ENCODE data around the gene KICS2.
A peak's percentile ranks its signal among the peaks of the same experiment; 100 is the strongest.

The KICS2 gene

GRCh38 chr12:64237382-64237781 is 15.3 kb upstream of the KICS2 start:
- no peak overlapping the region for H3K4me3 ChIP-seq (ENCODE audit: control insufficient read depth, low read depth, low read length)
- TF ChIP-seq, protein P1, sequence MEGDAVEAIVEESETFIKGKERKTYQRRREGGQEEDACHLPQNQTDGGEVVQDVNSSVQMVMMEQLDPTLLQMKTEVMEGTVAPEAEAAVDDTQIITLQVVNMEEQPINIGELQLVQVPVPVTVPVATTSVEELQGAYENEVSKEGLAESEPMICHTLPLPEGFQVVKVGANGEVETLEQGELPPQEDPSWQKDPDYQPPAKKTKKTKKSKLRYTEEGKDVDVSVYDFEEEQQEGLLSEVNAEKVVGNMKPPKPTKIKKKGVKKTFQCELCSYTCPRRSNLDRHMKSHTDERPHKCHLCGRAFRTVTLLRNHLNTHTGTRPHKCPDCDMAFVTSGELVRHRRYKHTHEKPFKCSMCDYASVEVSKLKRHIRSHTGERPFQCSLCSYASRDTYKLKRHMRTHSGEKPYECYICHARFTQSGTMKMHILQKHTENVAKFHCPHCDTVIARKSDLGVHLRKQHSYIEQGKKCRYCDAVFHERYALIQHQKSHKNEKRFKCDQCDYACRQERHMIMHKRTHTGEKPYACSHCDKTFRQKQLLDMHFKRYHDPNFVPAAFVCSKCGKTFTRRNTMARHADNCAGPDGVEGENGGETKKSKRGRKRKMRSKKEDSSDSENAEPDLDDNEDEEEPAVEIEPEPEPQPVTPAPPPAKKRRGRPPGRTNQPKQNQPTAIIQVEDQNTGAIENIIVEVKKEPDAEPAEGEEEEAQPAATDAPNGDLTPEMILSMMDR (conservative IDR thresholded peaks at IDR 0.05; ENCODE audit: control insufficient read depth, insufficient read depth, low read depth, low read length), result no peak
- DNase-seq (ENCODE audit: low read depth), result no peak

DNA sequence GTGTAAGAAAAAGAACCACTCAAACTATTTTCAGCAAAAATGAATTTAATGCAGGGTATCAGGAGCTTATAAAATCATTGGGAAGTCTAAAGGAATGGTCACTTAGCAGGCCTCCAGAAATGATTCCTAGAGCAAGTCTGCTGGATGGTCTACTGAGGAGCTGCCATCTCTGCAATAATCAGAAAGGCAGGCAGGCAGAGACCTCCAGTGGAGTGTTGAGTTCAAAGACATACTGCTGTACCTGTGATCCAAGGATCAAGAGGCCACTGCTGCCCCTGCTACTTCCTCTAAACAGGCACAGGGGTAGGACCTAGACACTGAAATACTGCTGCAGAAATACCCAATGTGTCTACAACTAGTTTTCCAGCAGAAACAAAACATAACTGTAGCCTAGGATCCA is 14.5 kb upstream of the KICS2 start:
- H3K4me3 ChIP-seq (ENCODE audit: control insufficient read depth, low read depth, low read length), result no peak overlapping the region
- TF ChIP-seq, protein P1 (conservative IDR thresholded peaks at IDR 0.05; ENCODE audit: control insufficient read depth, insufficient read depth, low read depth, low read length), result peak; percentile 17
- peak; percentile 39 for DNase-seq (ENCODE audit: low read depth)

DNA sequence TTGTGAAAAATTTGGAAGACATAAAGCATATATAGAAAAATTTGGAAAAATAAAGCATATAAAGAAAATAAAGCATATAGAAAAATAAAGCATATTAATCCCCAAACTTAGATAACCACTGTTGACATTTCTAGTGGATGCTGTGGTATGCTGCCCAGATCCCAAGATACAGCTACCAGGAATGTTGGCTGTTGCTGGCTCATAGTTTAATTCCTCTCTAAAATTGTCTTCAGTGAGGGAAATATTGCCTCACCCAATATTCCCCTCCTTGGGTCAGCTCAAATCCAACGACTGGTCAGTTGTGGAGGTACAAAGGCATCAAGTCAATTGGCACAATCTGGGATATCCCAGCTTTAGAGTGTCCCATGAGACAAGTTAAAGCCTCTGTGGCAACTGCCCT is 10.1 kb upstream of the KICS2 start:
- TF ChIP-seq, protein P1 (conservative IDR thresholded peaks at IDR 0.05; ENCODE audit: control insufficient read depth, insufficient read depth, low read depth, low read length), result no peak
- no peak overlapping the region for H3K4me3 ChIP-seq (ENCODE audit: control insufficient read depth, low read depth, low read length)
- no peak for DNase-seq (ENCODE audit: low read depth)

DNA sequence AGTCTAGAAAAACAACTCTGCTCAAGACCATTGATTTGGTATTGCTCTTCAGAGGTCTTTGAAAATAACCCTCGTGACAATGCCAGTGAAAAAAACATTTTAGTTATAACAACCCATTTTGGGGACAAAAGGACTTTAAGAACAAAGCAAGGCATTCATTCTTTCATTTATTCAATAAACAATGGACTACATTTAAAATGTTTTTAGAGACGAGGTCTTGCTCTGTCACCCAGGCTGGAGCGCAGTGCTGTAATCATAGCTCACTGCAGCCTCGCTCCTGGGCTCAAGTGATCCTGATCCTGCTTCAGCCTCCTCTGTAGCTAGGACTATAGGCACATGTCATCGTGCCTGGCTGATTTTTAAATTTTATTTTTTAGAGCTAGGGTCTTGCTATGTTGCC is 7.7 kb upstream of the KICS2 start:
- TF ChIP-seq, protein P1 (conservative IDR thresholded peaks at IDR 0.05; ENCODE audit: control insufficient read depth, insufficient read depth, low read depth, low read length), result no peak
- no peak for DNase-seq (ENCODE audit: low read depth)
- H3K4me3 ChIP-seq (ENCODE audit: control insufficient read depth, low read depth, low read length), result no peak overlapping the region

- no peak overlapping the region for H3K4me3 ChIP-seq (ENCODE audit: control insufficient read depth, low read depth, low read length)
- no peak for DNase-seq (ENCODE audit: low read depth)
- TF ChIP-seq, protein P1 (conservative IDR thresholded peaks at IDR 0.05; ENCODE audit: control insufficient read depth, insufficient read depth, low read depth, low read length), result no peak
Observed at GRCh38 chr12:64229240-64229639, 7.1 kb upstream of the KICS2 start.

GRCh38 chr12:64225626-64226025 is 3.5 kb upstream of the KICS2 start:
- H3K4me3 ChIP-seq (ENCODE audit: control insufficient read depth, low read depth, low read length), result no peak overlapping the region
- TF ChIP-seq, protein P1 (conservative IDR thresholded peaks at IDR 0.05; ENCODE audit: control insufficient read depth, insufficient read depth, low read depth, low read length), result no peak
- no peak for DNase-seq (ENCODE audit: low read depth)

DNA sequence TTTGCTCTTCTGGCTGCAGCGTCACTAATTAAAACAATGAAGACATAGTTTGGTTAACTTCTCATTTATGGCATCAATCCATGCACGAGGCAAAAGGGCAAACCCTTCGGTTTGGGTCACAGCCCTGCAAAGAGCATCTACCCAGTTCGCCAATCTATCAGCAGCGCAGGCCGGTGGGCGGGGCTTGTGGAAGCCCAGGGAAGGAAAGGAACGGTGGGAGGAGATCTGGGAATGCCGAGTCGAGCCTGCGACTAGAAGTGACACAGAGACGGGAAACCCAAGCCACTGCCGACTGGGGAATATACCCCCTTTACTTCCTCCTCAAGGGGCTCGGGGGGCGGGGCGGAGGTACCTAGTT is 466 bp downstream of the KICS2 start:
- peak; percentile 89 for DNase-seq (ENCODE audit: low read depth)
- TF ChIP-seq, protein P1 (conservative IDR thresholded peaks at IDR 0.05; ENCODE audit: control insufficient read depth, insufficient read depth, low read depth, low read length), result no peak

More for the DNA sequence above, 466 bp downstream of the KICS2 start:
- peak overlapping the region; percentile 79 for H3K4me3 ChIP-seq (ENCODE audit: control insufficient read depth, low read depth, low read length)
